OCI-LY1 (cell line): ENCODE measurements around the gene BAIAP2.

Experiments used
- EZH2 ChIP-seq: fragments of 200-600 bp; sonication (generic), shearing (Covaris generic); IDR thresholded peaks from 2 replicates; pipeline ENCODE4 v1.8.0; 2017; ENCODE audit warnings: borderline replicate concordance, mixed run types, mild to moderate bottlenecking, antibody characterized with exemption, low read length, moderate library complexity, mixed read lengths
- TF ChIP-seq, protein P1 (sequence below): fragments of 200-600 bp; sonication (generic), shearing (Covaris generic); IDR thresholded peaks from 2 replicates; pipeline ENCODE4 v1.5.1; 2017; ENCODE audit warnings: mild to moderate bottlenecking, antibody characterized with exemption, low read length, moderate library complexity, mixed read lengths

DNA sequence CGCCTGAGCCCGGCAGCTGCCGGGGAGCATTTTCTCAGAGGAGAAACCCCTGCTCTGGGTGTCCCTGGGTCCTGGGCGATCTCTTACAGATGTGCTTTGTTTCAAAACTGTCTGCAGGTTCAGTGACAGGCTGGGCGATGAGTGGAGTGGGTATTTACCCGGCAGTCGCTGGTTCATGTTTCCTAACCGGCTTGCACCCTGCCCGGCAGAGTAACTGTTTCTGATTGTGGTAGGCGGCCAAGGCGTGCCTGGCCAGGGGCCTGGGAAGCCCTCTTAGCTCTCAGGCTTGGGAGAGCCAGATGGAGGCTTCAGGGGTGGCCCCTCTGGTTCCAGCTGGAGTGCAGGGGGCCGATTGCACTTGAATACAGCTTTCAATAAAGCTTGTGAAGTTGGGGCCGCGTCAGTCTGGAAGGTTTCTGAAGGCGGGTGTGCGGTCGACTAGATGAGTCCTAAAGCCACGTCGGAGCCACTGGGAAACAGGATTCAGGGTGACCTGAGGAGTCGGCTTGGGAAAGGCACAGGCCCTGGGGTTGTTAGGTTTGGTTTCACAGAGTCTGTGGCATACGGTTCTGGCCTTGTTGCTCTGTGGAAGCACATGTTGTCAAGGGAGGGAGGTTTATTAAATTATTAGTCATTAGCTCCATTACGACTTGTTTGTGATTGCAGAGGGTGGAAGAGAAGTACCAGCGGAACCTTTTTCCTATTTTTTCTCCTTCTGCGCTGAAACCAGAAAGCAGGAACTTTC lies 1.4 kb downstream of the BAIAP2 start:
- TF ChIP-seq, protein P1, sequence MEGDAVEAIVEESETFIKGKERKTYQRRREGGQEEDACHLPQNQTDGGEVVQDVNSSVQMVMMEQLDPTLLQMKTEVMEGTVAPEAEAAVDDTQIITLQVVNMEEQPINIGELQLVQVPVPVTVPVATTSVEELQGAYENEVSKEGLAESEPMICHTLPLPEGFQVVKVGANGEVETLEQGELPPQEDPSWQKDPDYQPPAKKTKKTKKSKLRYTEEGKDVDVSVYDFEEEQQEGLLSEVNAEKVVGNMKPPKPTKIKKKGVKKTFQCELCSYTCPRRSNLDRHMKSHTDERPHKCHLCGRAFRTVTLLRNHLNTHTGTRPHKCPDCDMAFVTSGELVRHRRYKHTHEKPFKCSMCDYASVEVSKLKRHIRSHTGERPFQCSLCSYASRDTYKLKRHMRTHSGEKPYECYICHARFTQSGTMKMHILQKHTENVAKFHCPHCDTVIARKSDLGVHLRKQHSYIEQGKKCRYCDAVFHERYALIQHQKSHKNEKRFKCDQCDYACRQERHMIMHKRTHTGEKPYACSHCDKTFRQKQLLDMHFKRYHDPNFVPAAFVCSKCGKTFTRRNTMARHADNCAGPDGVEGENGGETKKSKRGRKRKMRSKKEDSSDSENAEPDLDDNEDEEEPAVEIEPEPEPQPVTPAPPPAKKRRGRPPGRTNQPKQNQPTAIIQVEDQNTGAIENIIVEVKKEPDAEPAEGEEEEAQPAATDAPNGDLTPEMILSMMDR = no peak
- no peak for TF ChIP-seq EZH2
